ENCODE data around the gene DGKB. TPM values are rescaled to one million over a fixed set of nuclear protein-coding genes. Genes with fewer than 3 reads are reported as not detected.

Gene DGKB
- total RNA-seq, 2 donors from 2014 or later, result 0.44 to 0.63 TPM

- H3K4me1 ChIP-seq, result no peaks in the 10 kb centered on the region
- no peak for TF ChIP-seq CTCF (IDR thresholded peaks at IDR 0.05)
- DNase-seq (ENCODE audit: low spot score), result no peak
- no peaks in the 10 kb centered on the region for H3K9me3 ChIP-seq
- no peaks in the 10 kb centered on the region for H3K36me3 ChIP-seq
- H3K27ac ChIP-seq, result no peak overlapping the region
- H3K27me3 ChIP-seq, result no peaks in the 10 kb centered on the region
- H3K4me3 ChIP-seq, result no peak overlapping the region
These were observed 669.3 kb downstream of the DGKB start for GRCh38 chr7:14233076-14233867.

- H3K27ac ChIP-seq, result no peak overlapping the region
- no peak for TF ChIP-seq CTCF (IDR thresholded peaks at IDR 0.05)
- H3K9me3 ChIP-seq, result no peaks in the 10 kb centered on the region
- no peaks in the 10 kb centered on the region for H3K36me3 ChIP-seq
- no peaks in the 10 kb centered on the region for H3K27me3 ChIP-seq
- no peak overlapping the region for H3K4me3 ChIP-seq
- no peak for DNase-seq (ENCODE audit: low spot score)
- no peaks in the 10 kb centered on the region for H3K4me1 ChIP-seq
These were observed 673.5 kb downstream of the DGKB start for GRCh38 chr7:14229047-14229446.

GRCh38 chr7:14228341-14228740 is 674.2 kb downstream of the DGKB start:
- TF ChIP-seq CTCF (IDR thresholded peaks at IDR 0.05), result no peak
- no peak for DNase-seq (ENCODE audit: low spot score)
- H3K4me1 ChIP-seq, result no peaks in the 10 kb centered on the region
- no peaks in the 10 kb centered on the region for H3K9me3 ChIP-seq
- H3K4me3 ChIP-seq, result no peak overlapping the region
- no peaks in the 10 kb centered on the region for H3K36me3 ChIP-seq
- H3K27ac ChIP-seq, result no peak overlapping the region
- H3K27me3 ChIP-seq, result no peaks in the 10 kb centered on the region

GRCh38 chr7:14226126-14226525 is 676.4 kb downstream of the DGKB start:
- no peak overlapping the region for H3K27ac ChIP-seq
- H3K4me3 ChIP-seq, result no peak overlapping the region
- DNase-seq (ENCODE audit: low spot score), result no peak
- H3K4me1 ChIP-seq, result no peaks in the 10 kb centered on the region
- H3K9me3 ChIP-seq, result no peaks in the 10 kb centered on the region
- H3K36me3 ChIP-seq, result no peaks in the 10 kb centered on the region
- no peak for TF ChIP-seq CTCF (IDR thresholded peaks at IDR 0.05)
- no peaks in the 10 kb centered on the region for H3K27me3 ChIP-seq

GRCh38 chr7:14219125-14219524 is 683.4 kb downstream of the DGKB start:
- Histone ChIP-seq H3K27me3 (no peaks in the 10 kb centered on the region), H3K4me3 (no peak overlapping the region), H3K36me3 (no peaks in the 10 kb centered on the region), H3K27ac (peak overlapping the region; percentile 20 to 72), H3K9me3 (no peaks in the 10 kb centered on the region), H3K4me1 (no peaks in the 10 kb centered on the region)
- no peak for DNase-seq (ENCODE audit: low spot score)
- TF ChIP-seq CTCF (IDR thresholded peaks at IDR 0.05), result no peak

- no peak for DNase-seq (ENCODE audit: low spot score)
- Histone ChIP-seq H3K36me3 (no peaks in the 10 kb centered on the region), H3K4me1 (no peaks in the 10 kb centered on the region), H3K27ac (peak overlapping the region; percentile 20 to 72), H3K27me3 (no peaks in the 10 kb centered on the region), H3K9me3 (no peaks in the 10 kb centered on the region), H3K4me3 (no peak overlapping the region)
- TF ChIP-seq CTCF (IDR thresholded peaks at IDR 0.05), result no peak
These were observed 684.2 kb downstream of the DGKB start for GRCh38 chr7:14218338-14218737.
